BLaER1 treated with 17β-estradiol and CSF1 and Interleukin-3, amounts not matched to agents 10 nM and 100 nM (cell line): ENCODE results near the gene NEUROG1.

Experiments used
- H3K27ac ChIP-seq, 11 experiments: shearing (Covaris generic); formaldehyde crosslinking; 2 replicates each; pipeline ENCODE4 v1.8.1; 2022
- H3K27me3 ChIP-seq, 11 experiments: shearing (Covaris generic); formaldehyde crosslinking; 2 replicates each; pipeline ENCODE4 v1.8.1; 2022
- H3K36me3 ChIP-seq, 11 experiments: shearing (Covaris generic); formaldehyde crosslinking; 2 replicates each; pipeline ENCODE4 v1.8.1; 2022
- H3K4me1 ChIP-seq, 10 experiments: shearing (Covaris generic); formaldehyde crosslinking; 2 replicates each; pipeline ENCODE4 v1.8.1; 2022
- H3K4me2 ChIP-seq, 11 experiments: shearing (Covaris generic); formaldehyde crosslinking; 2 replicates each; pipeline ENCODE4 v1.8.1; 2022
- H3K4me3 ChIP-seq, 10 experiments: shearing (Covaris generic); formaldehyde crosslinking; 2 replicates each; pipeline ENCODE4 v1.8.1; 2022
- H3K9ac ChIP-seq, 11 experiments: shearing (Covaris generic); formaldehyde crosslinking; 2 replicates each; pipeline ENCODE4 v1.8.1; 2022
- H3K9me3 ChIP-seq, 11 experiments: shearing (Covaris generic); formaldehyde crosslinking; replicated peaks in 1 of 11; 2 replicates each; pipeline ENCODE4 v1.8.1; 2022
- H4K20me1 ChIP-seq, 11 experiments: shearing (Covaris generic); formaldehyde crosslinking; 2 replicates each; pipeline ENCODE4 v1.8.1; 2022
- Cebpa-rat ChIP-seq, 11 experiments: shearing (Covaris generic); IDR thresholded peaks; 2 replicates each; pipeline ENCODE4 v1.8.1; 2022

NEUROG1 gene

DNA sequence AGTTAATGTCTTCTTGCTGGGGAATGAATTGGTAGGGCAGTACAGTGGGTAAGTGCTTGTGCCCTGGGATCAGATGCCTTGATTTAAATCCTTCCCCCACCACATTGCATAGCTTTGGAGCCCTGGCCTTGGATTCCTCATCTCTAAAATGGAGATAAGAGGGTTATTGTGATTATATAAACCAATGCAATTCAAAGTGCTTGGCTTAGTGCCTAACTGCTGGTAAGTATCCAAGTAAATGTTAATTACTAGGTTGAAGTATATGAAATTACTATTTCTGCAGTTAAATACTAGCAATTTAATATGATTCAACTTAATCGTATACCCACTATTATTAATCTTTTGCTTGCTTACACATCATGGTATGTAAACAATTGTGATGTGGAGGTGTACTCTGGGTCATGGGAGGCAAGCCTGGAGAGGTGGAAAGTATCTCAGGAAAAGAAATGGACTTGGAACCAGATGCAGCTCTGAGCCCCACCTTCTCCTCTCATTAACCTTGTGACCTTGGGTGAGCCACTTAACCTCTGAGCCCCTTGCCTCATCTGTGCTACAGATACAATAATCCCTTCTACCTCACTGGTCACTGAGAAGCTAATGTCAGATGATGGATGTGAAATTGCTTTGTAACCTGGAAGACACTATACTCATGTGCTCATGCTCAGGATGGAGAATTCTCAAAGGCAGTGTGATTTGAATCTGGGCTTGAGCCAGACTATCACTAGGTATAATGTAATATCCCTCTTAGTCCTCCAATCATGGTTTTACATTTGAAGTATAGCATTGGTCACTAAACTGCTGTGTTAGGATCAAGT, 23.8 kb downstream of the NEUROG1 start:
- H4K20me1 ChIP-seq, result no peaks in the 10 kb centered on the region
- no peak for TF ChIP-seq Cebpa-rat (IDR thresholded peaks at IDR 0.05)
- 0 out of 22 replicates have a peak, but pooled peaks cover 0 to 6% (median 0%) of the 10 kb centered on the region in 11 experiments for H3K9me3 ChIP-seq
- H3K27ac ChIP-seq, result no peak overlapping the region
- no peak overlapping the region for H3K4me3 ChIP-seq
- peaks cover 0 to 28% (median 15%) of the 10 kb centered on the region in 10 experiments; a peak in 13 of 20 replicates for H3K4me1 ChIP-seq
- H3K36me3 ChIP-seq, result no peaks in the 10 kb centered on the region
- no peak overlapping the region for H3K4me2 ChIP-seq
- no peak overlapping the region for H3K9ac ChIP-seq
- peaks cover 36 to 43% (median 40%) of the 10 kb centered on the region in 11 experiments for H3K27me3 ChIP-seq

DNA sequence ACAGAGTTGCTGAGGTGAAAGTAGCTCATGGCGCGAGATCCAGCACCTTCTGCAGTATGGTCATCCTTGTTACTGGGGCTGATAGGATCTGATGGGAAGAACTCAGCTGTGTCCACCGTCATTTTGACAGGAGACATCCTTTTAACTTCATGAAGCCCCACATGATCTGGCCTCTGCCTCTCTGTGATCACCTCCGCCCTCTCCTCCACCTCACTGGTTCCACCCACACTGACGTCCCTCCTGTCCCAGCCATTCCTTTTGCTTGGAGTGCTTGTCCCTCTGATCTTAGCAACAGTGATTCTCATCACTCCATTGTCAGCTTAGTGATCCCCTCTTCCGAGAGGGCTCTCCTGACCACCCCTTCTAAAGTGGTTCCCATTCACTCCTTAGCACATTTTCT, 25.8 kb downstream of the NEUROG1 start:
- Histone ChIP-seq H3K4me1 (peaks cover 0 to 28% (median 15%) of the 10 kb centered on the region in 10 experiments; a peak in 13 of 20 replicates), H3K9ac (no peak overlapping the region), H3K4me3 (no peak overlapping the region), H3K27ac (no peak overlapping the region), H3K9me3 (0 out of 22 replicates have a peak, but pooled peaks cover 0 to 6% (median 0%) of the 10 kb centered on the region in 11 experiments), H4K20me1 (no peaks in the 10 kb centered on the region), H3K4me2 (peak overlapping the region in 5 of 11 experiments; percentile 25 to 89 (median 78); a peak in 6 of 22 replicates), H3K27me3 (peaks cover 38 to 48% (median 42%) of the 10 kb centered on the region in 11 experiments), H3K36me3 (no peaks in the 10 kb centered on the region)
- no peak for TF ChIP-seq Cebpa-rat (IDR thresholded peaks at IDR 0.05)

DNA sequence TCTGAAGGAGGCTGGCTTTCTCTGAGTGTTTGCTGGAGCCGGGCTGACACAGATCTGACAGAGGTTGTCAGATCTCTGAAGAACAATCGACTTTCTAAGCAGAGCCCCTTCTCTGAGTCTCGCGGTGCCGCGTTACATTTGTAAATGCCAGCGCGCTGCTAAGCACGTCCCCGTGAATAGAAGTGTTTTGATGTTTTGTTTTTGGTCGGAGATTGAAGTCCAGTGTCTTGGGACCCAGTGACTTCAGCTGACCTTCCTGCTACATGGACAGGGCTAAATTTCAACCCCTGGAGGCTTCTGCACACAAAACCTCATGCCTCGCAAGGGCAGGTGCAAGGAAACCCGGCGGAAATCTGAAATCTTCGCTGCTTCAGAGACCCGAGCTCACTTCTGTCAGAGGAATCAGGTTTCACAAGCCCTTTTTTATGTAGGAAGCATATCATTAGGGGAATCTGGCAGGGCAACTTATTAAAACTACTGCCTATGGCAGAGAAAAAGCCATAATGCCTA, 27.2 kb downstream of the NEUROG1 start:
- peaks cover 38 to 48% (median 42%) of the 10 kb centered on the region in 11 experiments for H3K27me3 ChIP-seq
- TF ChIP-seq Cebpa-rat (IDR thresholded peaks at IDR 0.05), result no peak
- no peaks in the 10 kb centered on the region for H4K20me1 ChIP-seq
- H3K9me3 ChIP-seq, result peaks cover 4 to 19% (median 12%) of the 10 kb centered on the region in 11 experiments; a peak in 15 of 22 replicates
- peak overlapping the region; percentile 43 to 89 (median 69) for H3K4me2 ChIP-seq
- peak overlapping the region in 6 of 10 experiments; percentile 8 to 48 (median 22); a peak in 7 of 20 replicates for H3K4me3 ChIP-seq
- H3K9ac ChIP-seq, result peak overlapping the region in 1 of 11 experiments; percentile 43; a peak in 3 of 22 replicates
- no peak overlapping the region for H3K27ac ChIP-seq
- no peaks in the 10 kb centered on the region for H3K36me3 ChIP-seq
- H3K4me1 ChIP-seq, result peaks cover 0 to 38% (median 23%) of the 10 kb centered on the region in 10 experiments; a peak in 13 of 20 replicates

DNA sequence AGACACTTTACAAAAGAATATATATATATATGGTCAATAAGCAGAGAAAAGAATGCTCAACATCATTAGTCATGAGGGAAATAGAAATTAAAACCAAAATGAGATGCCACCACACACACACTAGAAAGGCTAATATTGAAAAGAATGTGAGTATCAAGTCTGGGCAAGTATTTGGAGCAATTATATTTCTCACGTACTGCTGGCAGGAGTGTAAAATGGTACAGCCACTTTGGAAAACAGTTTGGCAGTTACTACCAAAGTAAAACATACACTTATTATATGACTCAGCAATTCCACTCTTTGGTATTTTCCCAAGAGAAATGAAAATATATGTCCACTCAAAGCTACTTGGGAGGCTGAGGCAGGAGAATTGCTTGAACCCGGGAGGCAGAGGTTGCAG, 29.8 kb downstream of the NEUROG1 start:
- H3K4me3 ChIP-seq, result no peak overlapping the region
- H3K4me1 ChIP-seq, result peaks cover 0 to 58% (median 42%) of the 10 kb centered on the region in 10 experiments; a peak in 17 of 20 replicates
- no peak overlapping the region for H3K9ac ChIP-seq
- H3K27me3 ChIP-seq, result peaks cover 38 to 45% (median 42%) of the 10 kb centered on the region in 11 experiments
- peaks cover 5 to 21% (median 13%) of the 10 kb centered on the region in 11 experiments; a peak in 15 of 22 replicates for H3K9me3 ChIP-seq
- no peak overlapping the region for H3K27ac ChIP-seq
- H4K20me1 ChIP-seq, result no peaks in the 10 kb centered on the region
- H3K36me3 ChIP-seq, result no peaks in the 10 kb centered on the region
- no peak overlapping the region for H3K4me2 ChIP-seq
- no peak for TF ChIP-seq Cebpa-rat (IDR thresholded peaks at IDR 0.05)

DNA sequence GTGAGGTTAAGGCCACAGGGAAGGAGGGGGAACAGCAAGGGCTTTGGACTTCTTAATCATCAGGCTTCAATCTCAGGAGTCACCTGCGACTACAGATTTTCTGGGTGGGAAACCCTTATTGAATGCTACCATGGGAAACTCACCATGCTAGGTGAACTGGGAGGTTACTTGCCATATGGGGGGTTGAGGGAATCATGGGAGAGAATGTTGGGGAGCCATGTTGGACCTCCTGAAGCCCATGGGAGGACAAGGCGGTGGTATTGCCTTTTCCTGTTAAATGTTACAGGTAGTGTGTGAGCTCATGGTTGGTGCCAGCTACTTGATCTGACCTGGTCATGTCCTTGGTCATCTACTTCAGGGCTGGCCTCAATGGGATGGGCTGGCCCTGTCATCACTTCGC, 31.4 kb downstream of the NEUROG1 start:
- peaks cover 5 to 20% (median 13%) of the 10 kb centered on the region in 11 experiments; a peak in 15 of 22 replicates for H3K9me3 ChIP-seq
- no peak for TF ChIP-seq Cebpa-rat (IDR thresholded peaks at IDR 0.05)
- no peak overlapping the region for H3K27ac ChIP-seq
- H3K4me1 ChIP-seq, result peaks cover 0 to 51% (median 40%) of the 10 kb centered on the region in 10 experiments; a peak in 17 of 20 replicates
- no peak overlapping the region for H3K4me3 ChIP-seq
- peaks cover 25 to 30% (median 26%) of the 10 kb centered on the region in 11 experiments for H3K27me3 ChIP-seq
- H4K20me1 ChIP-seq, result no peaks in the 10 kb centered on the region
- H3K9ac ChIP-seq, result no peak overlapping the region
- H3K4me2 ChIP-seq, result peak overlapping the region in 4 of 11 experiments; percentile 76 to 83 (median 80); a peak in 4 of 22 replicates
- H3K36me3 ChIP-seq, result no peaks in the 10 kb centered on the region

DNA sequence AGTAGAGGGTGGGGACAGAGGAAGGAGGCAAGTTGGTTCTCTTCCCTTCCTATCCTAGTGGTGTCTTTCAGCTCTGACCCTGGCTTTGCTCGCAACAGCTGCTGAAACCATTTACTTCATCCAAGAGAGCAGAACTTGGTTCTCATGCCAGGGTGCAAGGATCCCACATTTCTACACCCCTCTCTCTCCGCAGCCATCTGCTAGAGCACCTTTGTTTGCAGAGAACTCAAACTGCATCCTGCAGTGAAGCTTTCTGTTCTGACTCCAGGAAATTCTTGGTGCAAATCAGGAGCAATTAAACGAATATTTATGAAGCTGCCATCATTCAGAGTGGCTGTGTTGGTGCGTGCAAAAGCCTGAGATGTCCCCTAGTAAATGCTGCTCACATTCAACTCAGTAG, 31.9 kb downstream of the NEUROG1 start:
- peak overlapping the region in 8 of 11 experiments; percentile 51 to 83 (median 72); a peak in 15 of 22 replicates for H3K4me2 ChIP-seq
- H3K9me3 ChIP-seq, result peaks cover 5 to 20% (median 13%) of the 10 kb centered on the region in 11 experiments; a peak in 15 of 22 replicates
- H3K27me3 ChIP-seq, result peaks cover 20 to 25% (median 21%) of the 10 kb centered on the region in 11 experiments
- H3K4me1 ChIP-seq, result peaks cover 0 to 49% (median 38%) of the 10 kb centered on the region in 10 experiments; a peak in 17 of 20 replicates
- H3K36me3 ChIP-seq, result no peaks in the 10 kb centered on the region
- no peaks in the 10 kb centered on the region for H4K20me1 ChIP-seq
- no peak overlapping the region for H3K27ac ChIP-seq
- no peak for TF ChIP-seq Cebpa-rat (IDR thresholded peaks at IDR 0.05)
- no peak overlapping the region; a peak in 1 of 20 replicates for H3K4me3 ChIP-seq
- H3K9ac ChIP-seq, result no peak overlapping the region

DNA sequence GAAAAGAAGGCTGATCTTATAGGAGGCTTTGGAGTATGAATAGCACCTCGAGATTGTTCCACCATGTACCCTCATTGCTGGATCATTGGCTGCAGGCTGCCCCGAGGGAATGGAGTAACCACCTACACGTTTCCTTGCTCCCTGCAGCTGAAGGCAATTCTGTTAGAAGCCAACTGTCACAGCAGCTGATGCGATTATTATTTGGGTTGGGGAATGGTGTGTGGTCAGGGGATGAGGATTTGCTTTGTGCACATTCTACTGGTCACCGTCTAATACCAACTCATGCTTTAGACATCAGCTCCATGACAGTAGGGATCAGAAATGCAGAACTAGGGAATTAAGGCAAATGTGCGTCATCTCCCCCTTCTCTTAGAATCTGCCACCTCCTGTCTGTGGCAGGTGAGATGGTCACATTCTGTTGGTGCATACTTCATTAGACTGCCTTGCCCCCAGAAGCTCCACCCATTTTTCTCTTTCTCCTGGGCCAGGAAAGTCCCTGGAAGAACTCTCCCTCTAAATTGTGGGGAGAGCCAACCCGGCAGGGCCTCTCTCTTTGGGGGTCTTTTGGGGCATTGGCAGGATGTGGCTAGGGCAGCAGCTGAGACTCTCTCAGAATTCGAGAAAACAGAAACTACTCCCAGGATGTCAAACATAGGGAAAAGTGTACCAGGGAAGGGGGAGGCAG, 32.8 kb downstream of the NEUROG1 start:
- H3K27ac ChIP-seq, result peak overlapping the region in 1 of 11 experiments; percentile 8; a peak in 1 of 22 replicates
- H3K27me3 ChIP-seq, result peaks cover 11 to 16% (median 12%) of the 10 kb centered on the region in 11 experiments
- peaks cover 5 to 20% (median 13%) of the 10 kb centered on the region in 11 experiments; a peak in 15 of 22 replicates for H3K9me3 ChIP-seq
- H3K4me1 ChIP-seq, result peaks cover 0 to 49% (median 37%) of the 10 kb centered on the region in 10 experiments; a peak in 17 of 20 replicates
- no peak overlapping the region for H3K9ac ChIP-seq
- TF ChIP-seq Cebpa-rat (IDR thresholded peaks at IDR 0.05), result no peak
- peak overlapping the region in 1 of 10 experiments; percentile 9; a peak in 1 of 20 replicates for H3K4me3 ChIP-seq
- no peaks in the 10 kb centered on the region for H3K36me3 ChIP-seq
- peak overlapping the region in 9 of 11 experiments; percentile 37 to 83 (median 69); a peak in 17 of 22 replicates for H3K4me2 ChIP-seq
- H4K20me1 ChIP-seq, result no peaks in the 10 kb centered on the region

DNA sequence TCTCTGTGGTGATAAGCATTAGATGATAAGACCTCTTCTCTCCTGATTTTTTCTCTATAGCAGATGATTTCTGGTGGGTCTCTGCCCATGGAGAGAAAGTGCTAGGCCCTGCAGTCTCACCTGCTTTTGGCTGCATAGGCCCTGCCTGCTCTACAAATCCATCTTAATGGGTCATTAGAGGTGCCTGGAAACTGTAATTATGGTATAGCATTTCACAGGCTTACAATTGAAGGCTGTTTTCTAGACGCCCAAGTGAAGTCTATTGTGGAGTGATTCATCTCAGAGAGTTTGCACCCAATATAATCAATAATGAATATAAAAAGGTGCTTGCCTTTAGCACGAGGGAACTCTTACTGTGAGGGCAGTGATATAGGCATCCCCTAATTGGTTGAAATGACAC, 33.8 kb downstream of the NEUROG1 start:
- Histone ChIP-seq H3K4me1 (peaks cover 0 to 46% (median 34%) of the 10 kb centered on the region in 10 experiments; a peak in 17 of 20 replicates), H3K9me3 (peaks cover 5 to 20% (median 13%) of the 10 kb centered on the region in 11 experiments; a peak in 15 of 22 replicates), H3K27me3 (peaks cover 1 to 10% (median 2%) of the 10 kb centered on the region in 11 experiments; a peak in 16 of 22 replicates), H3K4me3 (no peak overlapping the region), H3K27ac (no peak overlapping the region), H3K36me3 (no peaks in the 10 kb centered on the region), H3K4me2 (peak overlapping the region in 9 of 11 experiments; percentile 37 to 83 (median 69); a peak in 15 of 22 replicates), H4K20me1 (no peaks in the 10 kb centered on the region), H3K9ac (no peak overlapping the region)
- no peak for TF ChIP-seq Cebpa-rat (IDR thresholded peaks at IDR 0.05)
